Testis (tissue), 3 donors: ENCODE measurements around the gene PPP2CA. TPM values are rescaled to one million over a fixed set of nuclear protein-coding genes. Genes with fewer than 3 reads are reported as not detected.

ENCODE experiments used
- DNase-seq: peaks from one replicate; pipeline ENCODE4 v3.0.0-alpha.2; 2019
- H3K27ac ChIP-seq, 2 donors: fragments of 200-600 bp; sonication (generic); one replicate each; pipeline ENCODE4 v1.5.1; 2019
- H3K27me3 ChIP-seq: fragments of 200-600 bp; sonication (generic); one replicate; pipeline ENCODE4 v1.5.1; 2019
- H3K36me3 ChIP-seq: fragments of 200-600 bp; sonication (generic); one replicate; pipeline ENCODE4 v1.5.1; 2017; ENCODE audit warnings: low read depth; ENCODE audit errors: missing control alignments
- H3K4me1 ChIP-seq: fragments of 200-600 bp; sonication (generic); one replicate; pipeline ENCODE4 v1.5.1; 2019
- H3K4me3 ChIP-seq, 2 donors: fragments of 200-600 bp; sonication (generic); one replicate each; pipeline ENCODE4 v1.5.1; 2017 to 2019
- H3K9me3 ChIP-seq: fragments of 200-600 bp; sonication (generic); one replicate; pipeline ENCODE4 v1.5.1; 2017
- POLR2A ChIP-seq: fragments of 450-650 bp; IDR thresholded peaks from one replicate; pipeline ENCODE4 v1.6.1; 2017; ENCODE audit warnings: antibody characterized with exemption, mild to moderate bottlenecking, moderate library complexity
- WGBS, 2 donors: methylation state at CpG; one replicate each; pipeline ENCODE4 v1.1.5; 2018; 5-methylcytosine and 5-hydroxymethylcytosine counted together
- intact Hi-C: fragments of 100-400 bp; cut with DNase I; formaldehyde crosslinking; loops from one replicate; pipeline ENCODE4 v1.15.1; 2023; ENCODE audit warnings: low total_unique reads
- polyA plus RNA-seq: library from polyadenylated mRNA; stranded (reverse); fragments of 350-450 nt; fragmentation: Illumina TruSeq; extraction: RNeasy Lipid Tissue Mini Kit (QIAGEN cat#74804); gene quantifications from one replicate; pipeline ENCODE4 v1.2.3, GENCODE V29; 2014; ENCODE audit warnings: low read depth, low replicate concordance; ENCODE audit not compliant: insufficient read depth
- total RNA-seq, 2 donors: library from RNA; depleted of rRNA; stranded (reverse); fragments of >200 nt; gene quantifications; one replicate each; pipeline ENCODE4 v1.2.3, GENCODE V29; 2016
- TF ChIP-seq, protein P1 (sequence below), 3 experiments: fragments of 450-650 bp in 2 of 3; fragments of 200-600 bp in 1 of 3; sonication (generic) in 1 of 3; IDR thresholded peaks; one replicate each; pipeline ENCODE4 v1.5.1; 2016 to 2019; ENCODE audit warnings: antibody characterized with exemption in 3 of 3, mild to moderate bottlenecking in 2 of 3, moderate library complexity in 1 of 3

Gene PPP2CA
- total and polyA plus RNA-seq, 3 donors from 2014 or later = 105 to 214 (median 125) TPM

DNA sequence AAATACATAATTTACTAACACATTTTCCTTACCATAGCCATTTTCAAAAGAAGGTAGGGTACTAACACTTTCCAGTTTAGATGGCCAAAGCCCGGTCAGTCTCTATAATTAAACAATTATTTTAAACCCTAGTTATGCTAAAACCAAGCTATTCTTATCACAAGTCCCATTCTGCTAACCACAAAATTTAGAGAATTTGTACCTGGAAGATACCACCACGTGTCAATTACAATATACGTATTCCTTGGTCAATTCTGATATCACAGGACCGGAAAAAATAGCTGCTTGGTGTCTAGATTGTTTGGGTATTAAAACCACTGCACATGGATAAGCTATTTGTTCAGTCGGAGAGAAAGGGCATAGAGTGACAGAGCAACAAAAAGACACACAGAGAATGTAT, 30.2 kb downstream of the PPP2CA start:
- H3K36me3 ChIP-seq = no peaks in the 10 kb centered on the region

DNA sequence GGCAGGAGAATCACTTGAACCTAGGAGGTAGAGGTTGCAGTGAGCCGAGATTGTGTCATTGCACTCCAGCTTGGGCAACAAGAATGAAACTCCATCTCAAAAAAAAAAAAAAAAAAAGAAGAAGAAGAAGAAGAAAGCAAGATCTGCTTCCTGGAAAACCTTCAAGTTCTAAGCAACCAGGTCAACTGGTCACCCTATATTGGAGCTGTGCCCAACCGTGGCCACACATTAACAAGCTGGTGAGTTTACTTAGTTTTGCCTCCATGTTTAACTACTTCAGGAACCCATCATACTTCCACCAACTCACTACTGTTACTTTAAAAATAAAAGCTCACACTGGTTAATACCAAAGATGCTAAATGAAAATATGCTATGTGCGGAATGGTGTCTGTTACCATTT, 36.8 kb downstream of the PPP2CA start:
- peaks cover 4% of the 10 kb centered on the region for H3K4me1 ChIP-seq
- no peak overlapping the region for H3K27ac ChIP-seq
- no peaks in the 10 kb centered on the region for H3K36me3 ChIP-seq
- DNase-seq = no peak
- 82 to 93% methylated on average over 3 of the region's 3 CpGs for WGBS, 2 donors
- TF ChIP-seq, protein P1, sequence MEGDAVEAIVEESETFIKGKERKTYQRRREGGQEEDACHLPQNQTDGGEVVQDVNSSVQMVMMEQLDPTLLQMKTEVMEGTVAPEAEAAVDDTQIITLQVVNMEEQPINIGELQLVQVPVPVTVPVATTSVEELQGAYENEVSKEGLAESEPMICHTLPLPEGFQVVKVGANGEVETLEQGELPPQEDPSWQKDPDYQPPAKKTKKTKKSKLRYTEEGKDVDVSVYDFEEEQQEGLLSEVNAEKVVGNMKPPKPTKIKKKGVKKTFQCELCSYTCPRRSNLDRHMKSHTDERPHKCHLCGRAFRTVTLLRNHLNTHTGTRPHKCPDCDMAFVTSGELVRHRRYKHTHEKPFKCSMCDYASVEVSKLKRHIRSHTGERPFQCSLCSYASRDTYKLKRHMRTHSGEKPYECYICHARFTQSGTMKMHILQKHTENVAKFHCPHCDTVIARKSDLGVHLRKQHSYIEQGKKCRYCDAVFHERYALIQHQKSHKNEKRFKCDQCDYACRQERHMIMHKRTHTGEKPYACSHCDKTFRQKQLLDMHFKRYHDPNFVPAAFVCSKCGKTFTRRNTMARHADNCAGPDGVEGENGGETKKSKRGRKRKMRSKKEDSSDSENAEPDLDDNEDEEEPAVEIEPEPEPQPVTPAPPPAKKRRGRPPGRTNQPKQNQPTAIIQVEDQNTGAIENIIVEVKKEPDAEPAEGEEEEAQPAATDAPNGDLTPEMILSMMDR (IDR thresholded peaks at IDR 0.05) = no peak
- TF ChIP-seq POLR2A = no peak
- intact Hi-C loops = no loop called here
- H3K27me3 ChIP-seq = no peaks in the 10 kb centered on the region
- H3K9me3 ChIP-seq = no peaks in the 10 kb centered on the region
- H3K4me3 ChIP-seq = no peak overlapping the region

More for the DNA sequence above, 30.2 kb downstream of the PPP2CA start:
- no peaks in the 10 kb centered on the region for H3K9me3 ChIP-seq
- 73 to 84% methylated on average over 5 of the region's 5 CpGs for WGBS, 2 donors
- H3K27me3 ChIP-seq = no peaks in the 10 kb centered on the region
- H3K4me1 ChIP-seq = no peaks in the 10 kb centered on the region
- H3K4me3 ChIP-seq = no peak overlapping the region
- intact Hi-C loops = no loop called here
- TF ChIP-seq, protein P1 (IDR thresholded peaks at IDR 0.05) = no peak
- no peak for TF ChIP-seq POLR2A
- no peak for DNase-seq
- H3K27ac ChIP-seq = no peak overlapping the region

DNA sequence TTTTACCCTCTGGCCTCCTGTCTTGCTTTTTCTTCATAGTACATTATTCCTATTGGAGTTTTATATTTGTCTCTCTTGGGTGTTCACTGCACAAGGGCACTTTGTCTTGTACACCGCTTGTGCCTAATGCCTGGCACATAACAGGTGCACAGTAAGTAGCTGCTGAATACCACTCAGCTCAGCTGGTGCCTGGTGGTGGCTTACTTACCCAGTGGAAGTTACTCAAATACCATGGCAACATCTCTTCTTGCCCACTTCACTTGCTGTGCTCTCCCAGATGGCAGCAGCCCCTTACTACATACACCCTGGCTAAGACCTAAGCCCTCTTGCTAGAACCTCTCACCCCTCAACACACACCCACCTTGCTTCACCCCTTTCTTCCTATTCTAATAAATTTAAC, 37.8 kb downstream of the PPP2CA start:
- intact Hi-C loops = no loop called here
- TF ChIP-seq POLR2A = no peak
- TF ChIP-seq, protein P1 (IDR thresholded peaks at IDR 0.05) = no peak
- H3K36me3 ChIP-seq = no peaks in the 10 kb centered on the region
- H3K27ac ChIP-seq = no peak overlapping the region
- H3K4me3 ChIP-seq = no peak overlapping the region
- no peaks in the 10 kb centered on the region for H3K9me3 ChIP-seq
- H3K4me1 ChIP-seq = peaks cover 4% of the 10 kb centered on the region
- 76 to 100% methylated on average over 1 of the region's 1 CpG for WGBS, 2 donors
- H3K27me3 ChIP-seq = no peaks in the 10 kb centered on the region
- DNase-seq = no peak

- 63 to 77% methylated on average over 8 to 11 of the region's 11 CpGs for WGBS, 2 donors
- H3K4me3 ChIP-seq = no peak overlapping the region
- intact Hi-C loops = loop anchor here (5.0 kb wide), 1 partner anchor 103 kb away; no protein-coding TSS in a partner anchor
- no peaks in the 10 kb centered on the region for H3K27me3 ChIP-seq
- H3K36me3 ChIP-seq = no peaks in the 10 kb centered on the region
- peak; percentile 67 for DNase-seq
- H3K9me3 ChIP-seq = no peaks in the 10 kb centered on the region
- peaks cover 4% of the 10 kb centered on the region for H3K4me1 ChIP-seq
- no peak overlapping the region for H3K27ac ChIP-seq
- TF ChIP-seq, protein P1 (IDR thresholded peaks at IDR 0.05) = peak; percentile 70 to 78 (median 75)
- no peak for TF ChIP-seq POLR2A
These were observed 41.4 kb downstream of the PPP2CA start for GRCh38 chr5:134184155-134185135.
